Right atrium auricular region (tissue), 2 donors: ENCODE measurements around the gene DPH3. TPM values are rescaled to one million over a fixed set of nuclear protein-coding genes. Genes with fewer than 3 reads are reported as not detected.
A peak's percentile ranks its signal among the peaks of the same experiment; 100 is the strongest.

Experiments used
- DNase-seq: peaks from one replicate; pipeline ENCODE4 v3.0.0-alpha.2; 2019; ENCODE audit warnings: low spot score
- H3K27ac ChIP-seq, 2 donors: fragments of 200-600 bp; sonication (generic); 1 replicate in 1 of 2; 2 replicates in 1 of 2; pipeline ENCODE4 v1.5.1; 2016 to 2019
- H3K27me3 ChIP-seq, 2 donors: fragments of 200-600 bp; sonication (generic); one replicate each; pipeline versions ENCODE4 v1.5.1 to v1.6.0; 2017 to 2019
- H3K36me3 ChIP-seq: fragments of 200-600 bp; sonication (generic); one replicate; pipeline ENCODE4 v1.5.1; 2016
- H3K4me1 ChIP-seq, 2 donors: fragments of 200-600 bp; sonication (generic); one replicate each; pipeline versions ENCODE4 v1.5.1 to v1.6.0; 2017 to 2019
- H3K4me3 ChIP-seq, 2 donors: fragments of 200-600 bp; sonication (generic); 1 replicate in 1 of 2; 2 replicates in 1 of 2; pipeline ENCODE4 v1.5.1; 2017 to 2019; ENCODE audit warnings: mild to moderate bottlenecking in 1 of 2, moderate library complexity in 1 of 2
- H3K9me3 ChIP-seq, 2 donors: fragments of 200-600 bp; sonication (generic); one replicate each; pipeline ENCODE4 v1.5.1; 2019
- total RNA-seq, 2 donors: library from RNA; depleted of rRNA; stranded (reverse); fragments of >200 nt; gene quantifications; one replicate each; pipeline ENCODE4 v1.1.0, GENCODE V29; 2016
- TF ChIP-seq, protein P1 (sequence below), 2 donors: fragments of 200-600 bp; sonication (generic); IDR thresholded peaks; one replicate each; pipeline ENCODE4 v1.5.1; 2019; ENCODE audit warnings: antibody characterized with exemption in 2 of 2

Gene DPH3
- total RNA-seq, 2 donors from 2014 or later: 17.3 to 17.7 TPM

DNA sequence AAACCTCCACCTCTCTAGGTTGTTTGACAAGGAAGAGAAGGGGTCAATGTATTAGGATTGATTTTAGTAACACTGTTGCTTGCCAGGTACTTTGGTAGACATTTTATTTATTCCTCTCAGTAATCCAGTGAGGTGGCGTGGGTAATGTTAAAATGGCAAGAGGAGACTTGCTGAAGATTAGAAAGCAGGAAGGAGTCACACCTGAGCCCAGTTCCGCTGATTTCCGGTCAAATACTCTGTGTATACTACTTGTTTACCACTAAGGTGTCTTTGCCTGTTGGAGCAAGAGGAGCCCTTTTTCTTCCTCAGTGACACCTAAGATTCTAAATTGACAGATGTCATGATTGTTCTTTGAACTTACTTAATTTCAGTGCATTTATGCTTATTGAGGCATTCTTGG lies 2.0 kb upstream of the DPH3 start:
- no peaks in the 10 kb centered on the region for H3K9me3 ChIP-seq
- no peak for DNase-seq
- H3K4me1 ChIP-seq: peaks cover 0 to 45% of the 10 kb centered on the region in 2 donors
- H3K36me3 ChIP-seq: peaks cover 12% of the 10 kb centered on the region
- peak overlapping the region in 1 of 2 donors; percentile 1 for H3K27ac ChIP-seq
- no peak overlapping the region for H3K4me3 ChIP-seq
- no peaks in the 10 kb centered on the region for H3K27me3 ChIP-seq
- TF ChIP-seq, protein P1, sequence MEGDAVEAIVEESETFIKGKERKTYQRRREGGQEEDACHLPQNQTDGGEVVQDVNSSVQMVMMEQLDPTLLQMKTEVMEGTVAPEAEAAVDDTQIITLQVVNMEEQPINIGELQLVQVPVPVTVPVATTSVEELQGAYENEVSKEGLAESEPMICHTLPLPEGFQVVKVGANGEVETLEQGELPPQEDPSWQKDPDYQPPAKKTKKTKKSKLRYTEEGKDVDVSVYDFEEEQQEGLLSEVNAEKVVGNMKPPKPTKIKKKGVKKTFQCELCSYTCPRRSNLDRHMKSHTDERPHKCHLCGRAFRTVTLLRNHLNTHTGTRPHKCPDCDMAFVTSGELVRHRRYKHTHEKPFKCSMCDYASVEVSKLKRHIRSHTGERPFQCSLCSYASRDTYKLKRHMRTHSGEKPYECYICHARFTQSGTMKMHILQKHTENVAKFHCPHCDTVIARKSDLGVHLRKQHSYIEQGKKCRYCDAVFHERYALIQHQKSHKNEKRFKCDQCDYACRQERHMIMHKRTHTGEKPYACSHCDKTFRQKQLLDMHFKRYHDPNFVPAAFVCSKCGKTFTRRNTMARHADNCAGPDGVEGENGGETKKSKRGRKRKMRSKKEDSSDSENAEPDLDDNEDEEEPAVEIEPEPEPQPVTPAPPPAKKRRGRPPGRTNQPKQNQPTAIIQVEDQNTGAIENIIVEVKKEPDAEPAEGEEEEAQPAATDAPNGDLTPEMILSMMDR (IDR thresholded peaks at IDR 0.05): no peak

DNA sequence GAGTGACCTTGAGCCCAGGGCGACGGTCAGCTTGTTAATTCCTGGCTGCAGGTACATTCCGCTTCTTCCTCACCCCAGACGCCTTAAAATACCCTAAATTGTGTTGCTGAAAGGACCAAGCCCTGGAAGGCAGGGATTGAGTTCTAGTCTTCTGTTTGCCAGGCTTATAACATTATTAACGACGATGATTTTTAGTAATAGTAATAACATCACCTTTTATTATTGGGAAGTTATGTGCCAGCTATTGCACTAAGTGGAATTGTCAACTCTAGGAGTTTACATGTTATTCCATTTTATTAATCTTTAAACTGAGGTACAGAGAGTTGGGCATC lies 678 bp upstream of the DPH3 start:
- DNase-seq: no peak
- Histone ChIP-seq H3K4me1 (peaks cover 0 to 45% of the 10 kb centered on the region in 2 donors), H3K27ac (peak overlapping the region; percentile 91 to 95), H3K9me3 (no peaks in the 10 kb centered on the region), H3K36me3 (peaks cover 3% of the 10 kb centered on the region), H3K27me3 (no peaks in the 10 kb centered on the region), H3K4me3 (peak overlapping the region; percentile 90 to 97)
- TF ChIP-seq, protein P1 (IDR thresholded peaks at IDR 0.05): no peak

DNA sequence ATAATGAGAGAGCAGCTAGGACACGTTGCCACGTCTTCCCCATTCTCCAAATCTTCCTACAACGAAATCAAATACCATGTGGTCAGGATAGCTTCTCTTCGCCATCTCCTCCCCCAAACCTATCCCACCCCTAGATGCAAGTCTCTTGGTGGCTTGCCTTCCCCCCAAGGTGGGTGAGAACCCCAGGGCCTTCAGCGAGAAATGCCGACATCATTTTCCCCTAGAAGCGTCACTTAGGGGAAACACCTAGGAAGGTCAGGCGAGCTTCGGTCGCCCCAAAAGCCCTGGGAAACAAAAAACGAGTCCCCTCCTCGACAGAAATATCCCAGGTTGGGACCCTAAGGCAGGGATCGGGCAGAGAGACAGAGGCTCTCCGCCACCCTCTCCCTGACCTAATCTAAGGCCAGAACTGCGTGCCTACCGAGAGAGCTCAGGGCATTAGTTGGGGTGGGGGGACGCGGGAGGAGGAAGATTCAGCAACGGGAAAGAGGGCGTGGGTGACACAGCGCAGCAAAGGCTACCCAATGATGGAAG lies 502 bp downstream of the DPH3 start:
- H3K4me3 ChIP-seq: peak overlapping the region; percentile 90 to 97
- no peak for DNase-seq
- H3K27me3 ChIP-seq: no peaks in the 10 kb centered on the region
- TF ChIP-seq, protein P1 (IDR thresholded peaks at IDR 0.05): no peak
- H3K4me1 ChIP-seq: peaks cover 0 to 45% of the 10 kb centered on the region in 2 donors
- H3K27ac ChIP-seq: peak overlapping the region; percentile 87 to 91
- H3K9me3 ChIP-seq: no peaks in the 10 kb centered on the region
- peaks cover 12% of the 10 kb centered on the region for H3K36me3 ChIP-seq

DNA sequence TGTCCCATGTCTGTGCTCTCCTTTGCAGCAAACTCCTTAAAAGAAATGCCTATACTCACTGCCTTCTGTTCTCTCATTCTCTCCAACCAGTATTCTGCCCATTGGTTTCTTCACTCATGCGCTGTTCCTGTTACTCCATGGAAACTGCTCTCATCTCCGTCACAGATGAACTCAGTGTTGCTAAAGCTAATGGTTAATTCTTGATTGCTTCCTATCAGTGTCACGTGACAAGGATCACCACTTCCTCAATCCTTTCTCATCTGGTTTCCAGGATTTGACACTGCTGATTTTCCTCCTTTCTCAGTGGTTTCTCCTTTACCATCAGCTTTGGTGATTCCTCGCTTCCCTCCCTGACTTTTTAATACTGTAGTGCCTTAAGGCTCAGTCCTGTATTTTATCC lies 2.6 kb downstream of the DPH3 start:
- Histone ChIP-seq H3K36me3 (peaks cover 15% of the 10 kb centered on the region), H3K27ac (no peak overlapping the region), H3K4me1 (peaks cover 0 to 37% of the 10 kb centered on the region in 2 donors), H3K27me3 (no peaks in the 10 kb centered on the region), H3K9me3 (no peaks in the 10 kb centered on the region), H3K4me3 (no peak overlapping the region)
- TF ChIP-seq, protein P1 (IDR thresholded peaks at IDR 0.05): no peak
- DNase-seq: no peak

DNA sequence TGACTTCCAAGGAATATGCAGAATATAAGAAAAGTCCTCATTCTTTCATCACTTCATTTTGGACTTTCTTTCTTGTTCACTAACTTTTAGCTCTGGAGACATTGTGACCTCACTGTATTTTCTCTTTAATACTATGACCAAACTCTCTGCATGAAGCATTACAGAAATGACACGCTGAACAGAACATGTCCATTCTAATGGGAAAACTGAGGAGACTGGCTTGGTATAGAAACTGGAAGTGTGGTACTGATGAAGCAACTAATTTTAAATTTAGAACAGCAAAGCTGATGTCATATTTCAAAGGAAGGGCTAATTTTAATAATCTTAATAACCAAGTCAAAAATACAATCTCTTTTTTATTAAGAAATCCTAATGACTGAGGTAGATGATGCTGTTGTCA lies 4.7 kb downstream of the DPH3 start:
- Histone ChIP-seq H3K27me3 (no peaks in the 10 kb centered on the region), H3K4me1 (peaks cover 0 to 18% of the 10 kb centered on the region in 2 donors), H3K36me3 (peaks cover 15% of the 10 kb centered on the region), H3K4me3 (no peak overlapping the region), H3K9me3 (no peaks in the 10 kb centered on the region), H3K27ac (no peak overlapping the region)
- TF ChIP-seq, protein P1 (IDR thresholded peaks at IDR 0.05): no peak
- DNase-seq: no peak

DNA sequence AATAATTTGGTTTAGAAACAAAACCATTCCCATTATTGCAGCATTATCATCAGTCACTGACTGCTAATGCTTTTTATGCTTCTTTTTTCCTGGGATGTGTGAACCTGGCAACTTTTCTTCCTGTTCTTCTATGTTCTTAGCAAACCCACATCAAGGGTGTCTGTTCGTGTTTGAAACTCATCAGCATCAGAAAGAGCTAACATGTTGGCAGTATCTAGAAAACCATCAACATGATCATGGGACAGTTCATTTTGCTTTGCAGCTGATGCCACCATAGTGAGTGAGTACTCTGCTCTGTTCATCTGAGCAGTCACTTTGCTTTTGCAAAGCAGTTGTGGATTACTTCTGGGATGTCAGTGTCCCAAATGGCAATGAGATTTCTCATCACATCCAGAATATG lies 5.9 kb downstream of the DPH3 start:
- TF ChIP-seq, protein P1 (IDR thresholded peaks at IDR 0.05): no peak
- Histone ChIP-seq H3K4me1 (peaks cover 0 to 11% of the 10 kb centered on the region in 2 donors), H3K27me3 (no peaks in the 10 kb centered on the region), H3K27ac (no peak overlapping the region), H3K4me3 (no peak overlapping the region), H3K9me3 (no peaks in the 10 kb centered on the region), H3K36me3 (peaks cover 15% of the 10 kb centered on the region)
- no peak for DNase-seq
